Brain microvascular endothelial cell (primary cell): ENCODE results near the gene NFKB1.
A peak's percentile ranks its signal among the peaks of the same experiment; 100 is the strongest.

Experiments
- DNase-seq: peaks from one replicate; pipeline ENCODE4 v3.0.0-alpha.2; 2020
- H3K27ac ChIP-seq: fragments of 250-450 bp; sonication (Bioruptor Pico); 2 replicates; pipeline ENCODE4 v1.5.1; 2020; ENCODE audit warnings: mild to moderate bottlenecking, moderate library complexity
- H3K27me3 ChIP-seq: fragments of 250-450 bp; sonication (Bioruptor Pico); replicated peaks from 2 replicates; pipeline ENCODE4 v1.5.1; 2020; ENCODE audit warnings: mild to moderate bottlenecking
- H3K36me3 ChIP-seq: fragments of 250-450 bp; sonication (Bioruptor Pico); replicated peaks from 2 replicates; pipeline ENCODE4 v1.5.1; 2020; ENCODE audit warnings: mild to moderate bottlenecking
- H3K4me3 ChIP-seq: 2 replicates; pipeline ENCODE4 v1.5.1; 2011; ENCODE audit warnings: low read depth, mild to moderate bottlenecking, control low read depth, low read length, moderate library complexity
- in situ Hi-C: cut with HindIII; loops from 2 replicates; pipeline ENCODE4 v1.10.0; 2017; ENCODE audit warnings: low sequenced_read_pairs, low pct_ligation_motif_present
- TF ChIP-seq, protein P1 (sequence below): IDR thresholded peaks from 2 replicates; pipeline ENCODE4 v1.5.1; 2011; ENCODE audit warnings: low read depth, mild to moderate bottlenecking, moderate library complexity, low read length, control low read depth, inconsistent platforms; ENCODE audit errors: missing control alignments

Gene NFKB1

DNA sequence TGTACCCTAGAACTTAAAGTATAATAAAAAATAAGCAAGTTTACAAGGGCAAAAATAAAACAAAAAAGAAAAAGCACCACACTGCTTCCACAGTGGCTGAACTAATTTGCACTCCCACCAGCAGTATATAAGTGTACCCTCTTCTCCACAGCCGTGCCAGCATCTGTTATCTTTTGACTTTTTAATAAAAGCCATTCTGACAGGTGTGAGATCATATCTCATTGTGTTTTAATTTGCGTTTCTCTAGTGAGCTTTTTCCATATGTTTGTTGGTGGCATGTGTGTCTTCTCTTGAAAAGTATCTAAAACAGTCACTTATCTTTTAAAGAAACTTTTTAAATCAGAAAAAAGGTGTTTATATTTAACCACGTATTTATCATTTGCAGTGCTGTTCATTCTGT, 71.3 kb downstream of the NFKB1 start:
- no peak overlapping the region for H3K27ac ChIP-seq
- in situ Hi-C loops: no loop called here

DNA sequence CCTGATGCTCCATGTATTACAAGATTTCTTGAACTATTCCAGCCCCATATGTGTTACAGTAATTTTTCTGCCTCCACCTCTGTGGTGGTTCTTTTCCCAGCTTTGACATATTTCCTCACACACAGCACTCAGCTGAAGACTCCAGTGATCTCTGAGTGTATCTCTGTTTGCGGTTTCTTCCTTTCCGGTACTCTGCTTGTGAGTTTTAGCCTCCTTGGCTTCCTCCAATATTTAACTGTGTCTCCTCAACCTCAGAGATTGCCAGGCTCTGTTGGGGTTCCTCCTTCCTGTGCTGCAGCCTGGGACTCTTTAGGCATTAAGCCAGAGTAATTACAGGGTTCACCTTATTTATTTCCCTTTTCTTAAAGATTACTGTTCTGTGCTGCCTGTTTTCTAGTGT, 73.2 kb downstream of the NFKB1 start:
- peak; percentile 48 for DNase-seq
- H3K27me3 ChIP-seq: no peaks in the 10 kb centered on the region
- H3K4me3 ChIP-seq: no peak overlapping the region
- in situ Hi-C loops: no loop called here
- H3K36me3 ChIP-seq: peaks cover 16% of the 10 kb centered on the region
- TF ChIP-seq, protein P1, sequence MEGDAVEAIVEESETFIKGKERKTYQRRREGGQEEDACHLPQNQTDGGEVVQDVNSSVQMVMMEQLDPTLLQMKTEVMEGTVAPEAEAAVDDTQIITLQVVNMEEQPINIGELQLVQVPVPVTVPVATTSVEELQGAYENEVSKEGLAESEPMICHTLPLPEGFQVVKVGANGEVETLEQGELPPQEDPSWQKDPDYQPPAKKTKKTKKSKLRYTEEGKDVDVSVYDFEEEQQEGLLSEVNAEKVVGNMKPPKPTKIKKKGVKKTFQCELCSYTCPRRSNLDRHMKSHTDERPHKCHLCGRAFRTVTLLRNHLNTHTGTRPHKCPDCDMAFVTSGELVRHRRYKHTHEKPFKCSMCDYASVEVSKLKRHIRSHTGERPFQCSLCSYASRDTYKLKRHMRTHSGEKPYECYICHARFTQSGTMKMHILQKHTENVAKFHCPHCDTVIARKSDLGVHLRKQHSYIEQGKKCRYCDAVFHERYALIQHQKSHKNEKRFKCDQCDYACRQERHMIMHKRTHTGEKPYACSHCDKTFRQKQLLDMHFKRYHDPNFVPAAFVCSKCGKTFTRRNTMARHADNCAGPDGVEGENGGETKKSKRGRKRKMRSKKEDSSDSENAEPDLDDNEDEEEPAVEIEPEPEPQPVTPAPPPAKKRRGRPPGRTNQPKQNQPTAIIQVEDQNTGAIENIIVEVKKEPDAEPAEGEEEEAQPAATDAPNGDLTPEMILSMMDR: no peak
- H3K27ac ChIP-seq: no peak overlapping the region

More for the DNA sequence above, 71.3 kb downstream of the NFKB1 start:
- Histone ChIP-seq H3K36me3 (peaks cover 3% of the 10 kb centered on the region), H3K27me3 (no peaks in the 10 kb centered on the region), H3K4me3 (no peak overlapping the region)
- DNase-seq: no peak
- TF ChIP-seq, protein P1: no peak

DNA sequence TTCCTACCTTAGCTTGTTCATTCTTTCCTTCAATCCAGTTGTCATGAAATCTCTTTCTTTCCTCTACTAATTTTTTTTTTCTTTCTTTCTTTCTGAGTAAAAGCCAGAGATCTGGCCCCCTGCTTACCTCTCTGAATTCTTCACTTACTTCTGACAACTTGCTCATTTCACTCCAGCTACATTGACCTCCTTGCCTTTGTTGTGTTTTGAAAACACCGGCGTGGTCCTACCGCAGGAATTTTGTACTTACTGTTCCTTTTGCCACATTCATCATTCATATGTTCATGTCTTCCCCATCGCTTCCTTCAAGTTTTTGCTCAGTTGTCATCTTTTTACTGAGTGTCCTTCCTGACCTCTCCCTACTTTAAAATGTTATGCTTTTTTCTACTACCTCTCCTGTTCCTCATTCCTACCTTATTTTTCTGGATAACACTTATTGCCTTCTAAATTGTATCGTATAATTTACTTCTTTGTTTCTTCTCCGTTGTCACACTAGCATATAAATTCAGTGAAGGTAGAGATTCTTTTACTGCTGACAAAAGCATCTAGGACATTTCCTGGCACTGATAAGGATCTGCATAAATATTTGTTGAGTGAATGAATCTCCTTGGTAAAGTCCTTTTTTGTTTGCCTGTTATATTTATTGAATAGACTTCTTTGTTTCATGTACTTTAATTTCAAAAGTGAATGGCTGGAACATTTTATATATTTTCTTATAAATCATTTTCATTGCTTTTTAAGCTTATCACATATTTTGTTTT, 74.4 kb downstream of the NFKB1 start:
- Histone ChIP-seq H3K36me3 (peaks cover 21% of the 10 kb centered on the region), H3K27me3 (no peaks in the 10 kb centered on the region), H3K4me3 (no peak overlapping the region), H3K27ac (peak overlapping the region; percentile 41)
- TF ChIP-seq, protein P1: no peak
- in situ Hi-C loops: no loop called here
- DNase-seq: peak; percentile 24

DNA sequence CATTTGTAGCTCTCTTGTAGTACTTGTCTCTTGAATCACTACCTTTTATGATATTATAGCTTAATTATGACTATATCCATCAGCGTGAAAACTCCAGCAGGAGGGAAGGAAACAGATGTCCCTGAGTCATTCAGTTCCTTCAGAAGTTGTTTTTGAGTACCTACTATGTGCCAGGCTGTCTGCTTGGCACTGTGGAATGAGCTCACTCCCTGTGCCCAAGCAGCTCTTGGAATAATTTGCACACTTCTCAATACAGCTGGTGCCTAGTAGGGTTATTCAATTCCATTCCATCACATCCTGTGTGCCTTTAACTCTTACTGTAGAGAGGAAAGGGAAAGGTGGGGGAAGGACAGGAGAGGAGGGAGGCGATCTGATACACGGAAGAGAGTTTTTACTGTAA, 77.1 kb downstream of the NFKB1 start:
- H3K36me3 ChIP-seq: peaks cover 39% of the 10 kb centered on the region

DNA sequence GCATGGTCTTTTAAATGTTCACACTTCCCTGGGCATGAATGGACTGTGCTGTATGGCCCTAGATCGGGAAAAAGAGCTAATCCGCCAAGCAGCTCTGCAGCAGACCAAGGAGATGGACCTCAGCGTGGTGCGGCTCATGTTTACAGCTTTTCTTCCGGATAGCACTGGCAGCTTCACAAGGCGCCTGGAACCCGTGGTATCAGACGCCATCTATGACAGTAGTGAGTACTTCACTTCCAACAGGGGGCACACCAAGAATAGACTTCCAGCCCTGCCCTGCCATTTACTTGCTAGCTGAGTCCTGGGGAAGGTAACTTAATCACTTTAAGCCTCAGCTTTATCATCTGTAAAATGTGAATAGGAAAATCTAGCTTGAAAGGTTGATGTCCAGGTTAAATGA, 77.7 kb downstream of the NFKB1 start:
- H3K4me3 ChIP-seq: no peak overlapping the region
- in situ Hi-C loops: no loop called here
- TF ChIP-seq, protein P1: peak; percentile 37
- no peak for DNase-seq
- H3K27me3 ChIP-seq: no peaks in the 10 kb centered on the region
- no peak overlapping the region for H3K27ac ChIP-seq
- H3K36me3 ChIP-seq: peaks cover 40% of the 10 kb centered on the region

More for the DNA sequence above, 77.1 kb downstream of the NFKB1 start:
- in situ Hi-C loops: no loop called here
- Histone ChIP-seq H3K27me3 (no peaks in the 10 kb centered on the region), H3K4me3 (no peak overlapping the region), H3K27ac (no peak overlapping the region)
- TF ChIP-seq, protein P1: no peak
- no peak for DNase-seq
